Measurements from ENCODE around the gene KRTAP10-2. TPM values are rescaled to one million over a fixed set of nuclear protein-coding genes. Genes with fewer than 3 reads are reported as not detected.

Gene KRTAP10-2
- total RNA-seq, 3 donors from 2014 or later = not detected

- TF ChIP-seq POLR2A (IDR thresholded peaks at IDR 0.05) (no peak), POLR2AphosphoS5 (IDR thresholded peaks at IDR 0.05) (no peak), CTCF (IDR thresholded peaks at IDR 0.05) (no peak)
- Histone ChIP-seq H3K4me1 (no peaks in the 10 kb centered on the region), H3K9me3 (peaks cover 0 to 6% of the 10 kb centered on the region in 2 donors), H3K27ac (no peak overlapping the region), H3K36me3 (no peaks in the 10 kb centered on the region), H3K4me3 (no peak overlapping the region), H3K27me3 (peaks cover 0 to 32% of the 10 kb centered on the region in 2 donors)
- DNase-seq (ENCODE audit: low spot score in 2 of 2) = peak in 1 of 2 donors; percentile 47
- intact Hi-C loops (cut with DNase I; ENCODE audit: low total_unique reads) = no loop called here
Measured at GRCh38 chr21:44590311-44590721, 39.0 kb upstream of the KRTAP10-2 start.

GRCh38 chr21:44589586-44590305 lies 38.4 kb upstream of the KRTAP10-2 start:
- no peaks in the 10 kb centered on the region for H3K36me3 ChIP-seq
- no peak for TF ChIP-seq POLR2AphosphoS5 (IDR thresholded peaks at IDR 0.05)
- TF ChIP-seq POLR2A (IDR thresholded peaks at IDR 0.05) = no peak
- no peak overlapping the region for H3K4me3 ChIP-seq
- DNase-seq (ENCODE audit: low spot score in 2 of 2) = peak in 1 of 2 donors; percentile 43
- peaks cover 0 to 34% of the 10 kb centered on the region in 2 donors for H3K27me3 ChIP-seq
- intact Hi-C loops (cut with DNase I; ENCODE audit: low total_unique reads) = no loop called here
- H3K27ac ChIP-seq = no peak overlapping the region
- no peaks in the 10 kb centered on the region for H3K4me1 ChIP-seq
- H3K9me3 ChIP-seq = peaks cover 0 to 6% of the 10 kb centered on the region in 2 donors

GRCh38 chr21:44589094-44589493 lies 37.8 kb upstream of the KRTAP10-2 start:
- Histone ChIP-seq H3K4me3 (no peak overlapping the region), H3K36me3 (no peaks in the 10 kb centered on the region), H3K27me3 (peaks cover 0 to 34% of the 10 kb centered on the region in 2 donors), H3K27ac (no peak overlapping the region), H3K4me1 (no peaks in the 10 kb centered on the region), H3K9me3 (peaks cover 0 to 6% of the 10 kb centered on the region in 2 donors)
- intact Hi-C loops (cut with DNase I; ENCODE audit: low total_unique reads) = no loop called here
- TF ChIP-seq CTCF (IDR thresholded peaks at IDR 0.05) (no peak), POLR2A (IDR thresholded peaks at IDR 0.05) (no peak), POLR2AphosphoS5 (IDR thresholded peaks at IDR 0.05) (no peak)
- DNase-seq (ENCODE audit: low spot score in 2 of 2) = no peak

- intact Hi-C loops (cut with DNase I; ENCODE audit: low total_unique reads) = no loop called here
- no peak for DNase-seq (ENCODE audit: low spot score in 2 of 2)
- peaks cover 11 to 14% of the 10 kb centered on the region in 2 donors for H3K9me3 ChIP-seq
- TF ChIP-seq POLR2A (IDR thresholded peaks at IDR 0.05) (no peak), CTCF (IDR thresholded peaks at IDR 0.05) (no peak), POLR2AphosphoS5 (IDR thresholded peaks at IDR 0.05) (no peak)
- no peaks in the 10 kb centered on the region for H3K36me3 ChIP-seq
- H3K4me3 ChIP-seq = no peak overlapping the region
- no peaks in the 10 kb centered on the region for H3K4me1 ChIP-seq
- peaks cover 0 to 19% of the 10 kb centered on the region in 2 donors for H3K27me3 ChIP-seq
- H3K27ac ChIP-seq = no peak overlapping the region
Measured at GRCh38 chr21:44585892-44586291, 34.6 kb upstream of the KRTAP10-2 start.

GRCh38 chr21:44583800-44584147 lies 32.5 kb upstream of the KRTAP10-2 start:
- Histone ChIP-seq H3K27ac (no peak overlapping the region), H3K9me3 (peaks cover 16 to 25% of the 10 kb centered on the region in 2 donors), H3K27me3 (peaks cover 0 to 15% of the 10 kb centered on the region in 2 donors), H3K4me1 (no peaks in the 10 kb centered on the region), H3K4me3 (no peak overlapping the region), H3K36me3 (no peaks in the 10 kb centered on the region)
- TF ChIP-seq CTCF (IDR thresholded peaks at IDR 0.05) (no peak), POLR2A (IDR thresholded peaks at IDR 0.05) (no peak), POLR2AphosphoS5 (IDR thresholded peaks at IDR 0.05) (no peak)
- intact Hi-C loops (cut with DNase I; ENCODE audit: low total_unique reads) = no loop called here
- DNase-seq (ENCODE audit: low spot score in 2 of 2) = no peak

Data from breast epithelium (tissue), 4 donors.